Esophagus muscularis mucosa (tissue), 3 donors: Measurements from ENCODE around the gene NACC1.

Source experiments
- POLR2AphosphoS5 ChIP-seq, 2 donors: sonication (generic); formaldehyde crosslinking; IDR thresholded peaks; one replicate each; pipeline ENCODE4 v1.6.1; 2017; ENCODE audit warnings: antibody characterized with exemption in 2 of 2
- TF ChIP-seq, protein P1 (sequence below), 3 experiments: fragments of 200-600 bp in 2 of 3; fragments of 450-650 bp in 1 of 3; sonication (generic) in 2 of 3; IDR thresholded peaks; one replicate each; pipeline ENCODE4 v1.5.1; 2017 to 2019; ENCODE audit warnings: antibody characterized with exemption in 3 of 3, mild to moderate bottlenecking in 2 of 3, moderate library complexity in 1 of 3

DNA sequence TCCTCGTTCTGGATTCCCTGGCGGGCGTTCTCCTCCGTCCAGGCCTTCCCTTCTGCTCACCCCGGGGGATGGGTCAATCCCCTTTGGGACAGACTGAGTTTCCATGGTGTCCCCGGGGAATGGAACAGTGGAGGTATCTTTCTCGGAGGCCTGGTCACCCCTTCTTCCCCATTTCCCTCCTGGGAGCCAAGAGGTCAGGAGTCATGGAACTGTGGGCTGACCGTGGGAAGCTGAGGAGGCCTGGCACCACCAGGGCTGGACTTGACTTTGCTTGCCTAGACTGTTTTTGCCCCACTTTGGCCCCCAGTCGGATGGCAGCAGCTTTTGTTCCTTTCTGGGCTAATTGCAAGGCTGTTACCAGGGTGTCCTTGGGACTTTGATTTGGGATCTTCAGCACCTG, 2.0 kb downstream of the NACC1 start:
- TF ChIP-seq POLR2AphosphoS5 (IDR thresholded peaks at IDR 0.05) = no peak
- TF ChIP-seq, protein P1, sequence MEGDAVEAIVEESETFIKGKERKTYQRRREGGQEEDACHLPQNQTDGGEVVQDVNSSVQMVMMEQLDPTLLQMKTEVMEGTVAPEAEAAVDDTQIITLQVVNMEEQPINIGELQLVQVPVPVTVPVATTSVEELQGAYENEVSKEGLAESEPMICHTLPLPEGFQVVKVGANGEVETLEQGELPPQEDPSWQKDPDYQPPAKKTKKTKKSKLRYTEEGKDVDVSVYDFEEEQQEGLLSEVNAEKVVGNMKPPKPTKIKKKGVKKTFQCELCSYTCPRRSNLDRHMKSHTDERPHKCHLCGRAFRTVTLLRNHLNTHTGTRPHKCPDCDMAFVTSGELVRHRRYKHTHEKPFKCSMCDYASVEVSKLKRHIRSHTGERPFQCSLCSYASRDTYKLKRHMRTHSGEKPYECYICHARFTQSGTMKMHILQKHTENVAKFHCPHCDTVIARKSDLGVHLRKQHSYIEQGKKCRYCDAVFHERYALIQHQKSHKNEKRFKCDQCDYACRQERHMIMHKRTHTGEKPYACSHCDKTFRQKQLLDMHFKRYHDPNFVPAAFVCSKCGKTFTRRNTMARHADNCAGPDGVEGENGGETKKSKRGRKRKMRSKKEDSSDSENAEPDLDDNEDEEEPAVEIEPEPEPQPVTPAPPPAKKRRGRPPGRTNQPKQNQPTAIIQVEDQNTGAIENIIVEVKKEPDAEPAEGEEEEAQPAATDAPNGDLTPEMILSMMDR (IDR thresholded peaks at IDR 0.05) = no peak
